ENCODE data around the gene SCLY.
A peak's percentile ranks its signal among the peaks of the same experiment; 100 is the strongest.

The SCLY gene

GRCh38 chr2:238136820-238137537 is 76.2 kb downstream of the SCLY start:
- TF ChIP-seq, protein P1, sequence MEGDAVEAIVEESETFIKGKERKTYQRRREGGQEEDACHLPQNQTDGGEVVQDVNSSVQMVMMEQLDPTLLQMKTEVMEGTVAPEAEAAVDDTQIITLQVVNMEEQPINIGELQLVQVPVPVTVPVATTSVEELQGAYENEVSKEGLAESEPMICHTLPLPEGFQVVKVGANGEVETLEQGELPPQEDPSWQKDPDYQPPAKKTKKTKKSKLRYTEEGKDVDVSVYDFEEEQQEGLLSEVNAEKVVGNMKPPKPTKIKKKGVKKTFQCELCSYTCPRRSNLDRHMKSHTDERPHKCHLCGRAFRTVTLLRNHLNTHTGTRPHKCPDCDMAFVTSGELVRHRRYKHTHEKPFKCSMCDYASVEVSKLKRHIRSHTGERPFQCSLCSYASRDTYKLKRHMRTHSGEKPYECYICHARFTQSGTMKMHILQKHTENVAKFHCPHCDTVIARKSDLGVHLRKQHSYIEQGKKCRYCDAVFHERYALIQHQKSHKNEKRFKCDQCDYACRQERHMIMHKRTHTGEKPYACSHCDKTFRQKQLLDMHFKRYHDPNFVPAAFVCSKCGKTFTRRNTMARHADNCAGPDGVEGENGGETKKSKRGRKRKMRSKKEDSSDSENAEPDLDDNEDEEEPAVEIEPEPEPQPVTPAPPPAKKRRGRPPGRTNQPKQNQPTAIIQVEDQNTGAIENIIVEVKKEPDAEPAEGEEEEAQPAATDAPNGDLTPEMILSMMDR (IDR thresholded peaks at IDR 0.05), result no peak
- no peak for TF ChIP-seq ZFX (IDR thresholded peaks at IDR 0.05; ENCODE audit: borderline replicate concordance)
- no peak overlapping the region for H3K27ac ChIP-seq

- H3K27ac ChIP-seq, result no peak overlapping the region
- TF ChIP-seq, protein P1 (IDR thresholded peaks at IDR 0.05), result no peak
- no peak for TF ChIP-seq ZFX (IDR thresholded peaks at IDR 0.05; ENCODE audit: borderline replicate concordance)
Observed at GRCh38 chr2:238137885-238138284, 77.1 kb downstream of the SCLY start.

GRCh38 chr2:238138331-238139195 is 77.8 kb downstream of the SCLY start, which contains the start of gene KLHL30:
Gene KLHL30, plus strand, starts transcription at chr2:238138668. Its CDS starts 2,087 bp downstream, at chr2:238140755.
- no peak for TF ChIP-seq ZFX (IDR thresholded peaks at IDR 0.05; ENCODE audit: borderline replicate concordance)
- TF ChIP-seq, protein P1 (IDR thresholded peaks at IDR 0.05), result no peak
- no peak within 1 kb of the TSS for H3K27ac ChIP-seq

- TF ChIP-seq, protein P1 (IDR thresholded peaks at IDR 0.05), result peak; percentile 98
- TF ChIP-seq ZFX (IDR thresholded peaks at IDR 0.05; ENCODE audit: borderline replicate concordance), result no peak
- H3K27ac ChIP-seq, result no peak overlapping the region
Observed at GRCh38 chr2:238139196-238140039, 78.6 kb downstream of the SCLY start.

- no peak overlapping the region for H3K27ac ChIP-seq
- TF ChIP-seq, protein P1 (IDR thresholded peaks at IDR 0.05), result no peak
- TF ChIP-seq ZFX (IDR thresholded peaks at IDR 0.05; ENCODE audit: borderline replicate concordance), result no peak
Observed at GRCh38 chr2:238140040-238140439, 79.2 kb downstream of the SCLY start.

DNA sequence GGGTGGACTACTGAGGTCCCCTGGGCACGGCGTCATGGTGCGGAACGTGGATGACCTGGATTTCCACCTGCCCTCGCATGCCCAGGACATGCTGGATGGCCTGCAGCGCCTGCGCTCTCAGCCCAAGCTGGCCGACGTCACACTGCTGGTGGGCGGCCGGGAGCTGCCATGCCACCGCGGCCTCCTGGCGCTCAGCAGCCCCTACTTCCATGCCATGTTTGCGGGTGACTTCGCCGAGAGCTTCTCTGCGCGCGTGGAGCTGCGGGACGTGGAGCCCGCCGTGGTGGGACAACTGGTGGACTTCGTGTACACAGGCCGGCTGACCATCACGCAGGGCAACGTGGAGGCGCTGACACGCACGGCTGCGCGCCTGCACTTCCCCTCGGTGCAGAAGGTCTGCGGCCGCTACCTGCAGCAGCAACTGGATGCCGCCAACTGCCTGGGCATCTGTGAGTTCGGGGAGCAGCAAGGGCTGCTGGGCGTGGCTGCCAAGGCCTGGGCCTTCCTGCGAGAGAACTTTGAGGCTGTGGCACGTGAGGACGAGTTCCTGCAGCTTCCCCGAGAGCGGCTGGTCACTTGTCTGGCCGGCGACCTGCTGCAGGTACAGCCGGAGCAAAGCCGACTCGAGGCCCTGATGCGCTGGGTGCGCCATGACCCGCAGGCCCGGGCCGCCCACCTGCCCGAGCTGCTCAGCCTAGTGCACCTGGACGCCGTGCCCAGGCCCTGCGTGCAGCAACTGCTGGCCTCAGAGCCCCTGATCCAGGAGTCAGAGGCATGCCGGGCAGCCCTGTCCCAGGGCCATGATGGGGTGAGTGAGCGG is 80.1 kb downstream of the SCLY start:
- no peak overlapping the region for H3K27ac ChIP-seq
- TF ChIP-seq, protein P1 (IDR thresholded peaks at IDR 0.05), result no peak
- TF ChIP-seq ZFX (IDR thresholded peaks at IDR 0.05; ENCODE audit: borderline replicate concordance), result no peak
